ENCODE measurements around the gene CAPS.

DNA sequence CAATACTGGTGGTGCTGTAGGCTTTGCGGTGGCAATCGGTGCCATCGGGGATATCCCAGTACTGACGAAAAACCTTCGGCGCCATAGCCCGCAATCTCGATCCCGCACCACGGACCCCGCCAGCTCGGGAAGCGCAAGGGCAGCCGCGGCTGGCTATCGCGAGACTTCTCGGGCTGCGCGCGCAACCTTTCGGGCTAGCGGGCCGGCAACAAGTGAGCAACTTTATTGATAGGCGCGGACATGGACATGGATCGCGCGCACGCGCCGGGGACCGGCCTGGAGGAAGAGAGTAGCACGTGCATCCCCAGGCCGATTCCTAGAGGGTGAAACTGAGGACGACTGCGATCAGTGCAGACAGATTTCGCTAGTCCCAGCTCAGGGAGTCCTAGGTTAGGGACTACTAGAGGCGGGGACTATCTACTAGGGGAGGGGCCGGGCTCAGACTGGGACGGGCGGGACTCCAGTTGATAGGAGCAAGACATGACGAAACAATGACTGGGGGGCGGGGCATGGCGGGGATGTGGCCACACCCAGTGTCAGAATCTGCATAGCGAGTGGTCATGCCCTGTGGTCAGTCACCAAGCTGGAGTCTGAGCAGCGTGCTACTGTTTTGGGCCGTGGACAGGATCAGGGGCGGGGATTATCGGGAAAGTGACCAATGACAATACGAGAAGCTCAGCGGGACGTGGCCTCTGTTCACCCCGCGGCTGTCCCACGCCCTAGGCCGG is 10.3 kb upstream of the CAPS start, which contains the start of gene NDUFA11:
- no peak for TF ChIP-seq ZNF274 (IDR thresholded peaks at IDR 0.05; ENCODE audit: low read depth, low read length)
- peak; percentile 27 for TF ChIP-seq YY1 (IDR thresholded peaks at IDR 0.05; ENCODE audit: insufficient read depth, insufficient read length)
- TF ChIP-seq SUZ12 (IDR thresholded peaks at IDR 0.05; ENCODE audit: extremely low read depth, insufficient read depth, insufficient read length) = no peak

Measured in NT2/D1 (cell line).